GM12878 (cell line): ENCODE data around the gene ABR. TPM values are rescaled to one million over a fixed set of nuclear protein-coding genes. Genes with fewer than 3 reads are reported as not detected.

Experiments
- ATAC-seq: fragments of 200-7000 bp; cut with Tn5 transposase; 3 replicates; pipeline ENCODE4 v1.9.1; 2020; ENCODE audit warnings: mild to moderate bottlenecking, moderate library complexity
- BruUV-seq: library from RNA; stranded (reverse); fragments of 400-500 nt; replicated peaks from 2 replicates; lab custom pipeline; 2021; lab: Mats Ljungman, UMichigan
- CTCF ChIA-PET: fragments of 300-600 bp; sonication (Branson Sonifier 250); formaldehyde crosslinking; extraction: SDS; loops from one replicate; lab custom pipeline; 2021; ENCODE audit warnings: inconsistent platforms; lab: Yijun Ruan, JAX
- POLR2A ChIA-PET: fragments of 350-600 bp; formaldehyde crosslinking; extraction: SDS; loops from one replicate; lab custom pipeline; 2021; ENCODE audit warnings: inconsistent platforms; lab: Charles Lee
- RAD21 ChIA-PET: fragments of 300-600 bp; sonication (Branson Sonifier 250); formaldehyde crosslinking; loops from one replicate; lab custom pipeline; 2023; ENCODE audit warnings: antibody characterized with exemption; ENCODE audit not compliant: unreplicated experiment; lab: Charles Lee
- SMC1A ChIA-PET: fragments of 300-600 bp; sonication (Branson Sonifier 250); formaldehyde crosslinking; loops from one replicate; lab custom pipeline; 2023; ENCODE audit not compliant: unreplicated experiment, uncharacterized antibody; lab: Charles Lee
- DNase-seq: peaks from one replicate; pipeline ENCODE4 v3.0.0-alpha.2; 2011; ENCODE audit warnings: low read depth, low spot score
- FAIRE-seq: peaks from 3 replicates; lab custom pipeline; 2011; peaks lifted over from hg19 to GRCh38; lab: Jason Lieb, UNC
- H2AFZ ChIP-seq: 2 replicates; pipeline ENCODE4 v1.6.0; 2011; ENCODE audit warnings: low read depth, low read length, control low read depth; ENCODE audit not compliant: control insufficient read depth
- H3K27ac ChIP-seq: 2 replicates; pipeline ENCODE4 v1.5.1; 2011; ENCODE audit warnings: control low read depth; ENCODE audit not compliant: control insufficient read depth, insufficient read depth
- H3K27me3 ChIP-seq, 2 experiments: replicated peaks in 1 of 2; 2 replicates each; pipeline versions ENCODE4 v1.6.0 to v1.6.1; 2011; ENCODE audit warnings: low read length in 1 of 2; ENCODE audit not compliant: control insufficient read depth in 2 of 2, insufficient read depth in 2 of 2
- H3K36me3 ChIP-seq, 2 experiments: 2 replicates each; pipeline ENCODE4 v1.5.1; 2011; ENCODE audit warnings: low read length in 1 of 2; ENCODE audit not compliant: control insufficient read depth in 2 of 2, insufficient read depth in 2 of 2
- H3K4me1 ChIP-seq: 2 replicates; pipeline ENCODE4 v1.6.1; 2011; ENCODE audit warnings: mild to moderate bottlenecking, low read length, moderate library complexity, mixed read lengths; ENCODE audit not compliant: control insufficient read depth, insufficient read depth
- H3K4me2 ChIP-seq: 2 replicates; pipeline ENCODE4 v1.6.0; 2011; ENCODE audit warnings: control low read depth; ENCODE audit not compliant: control insufficient read depth, insufficient read depth
- H3K4me3 ChIP-seq: fragments of 200-600 bp; sonication (generic); 2 replicates; pipeline ENCODE4 v1.5.1; 2016
- H3K79me2 ChIP-seq: 2 replicates; pipeline ENCODE4 v1.6.0; 2011; ENCODE audit warnings: low read length; ENCODE audit not compliant: control insufficient read depth, insufficient read depth
- H3K9ac ChIP-seq: 2 replicates; pipeline ENCODE4 v1.8.0; 2011; ENCODE audit warnings: low read length, control low read depth, mixed read lengths; ENCODE audit not compliant: control insufficient read depth, insufficient read depth
- H3K9me3 ChIP-seq: replicated peaks from 3 replicates; pipeline ENCODE4 v1.5.1; 2011; ENCODE audit warnings: mild to moderate bottlenecking, low read length; ENCODE audit not compliant: control insufficient read depth, insufficient read depth
- H4K20me1 ChIP-seq: 2 replicates; pipeline ENCODE4 v1.6.0; 2011; ENCODE audit not compliant: control insufficient read depth, insufficient read depth
- CHD1 ChIP-seq: IDR thresholded peaks from 2 replicates; pipeline ENCODE4 v1.6.1; 2012; ENCODE audit warnings: low read depth, low read length, improper control_type of control experiment
- DPF2 ChIP-seq: fragments of 450-650 bp; IDR thresholded peaks from 2 replicates; pipeline ENCODE4 v1.6.1; 2017; ENCODE audit warnings: mild to moderate bottlenecking
- ETV6 ChIP-seq, 2 experiments: fragments of 450-650 bp in 1 of 2; IDR thresholded peaks in 1 of 2; conservative IDR thresholded peaks in 1 of 2; 2 replicates each; pipeline ENCODE4 v1.6.1; 2014; ENCODE audit warnings: antibody characterized with exemption in 1 of 2, borderline replicate concordance in 1 of 2, low read depth in 1 of 2, mild to moderate bottlenecking in 1 of 2, moderate library complexity in 1 of 2
- HDAC2 ChIP-seq: fragments of 200-600 bp; sonication (generic); IDR thresholded peaks from 2 replicates; pipeline ENCODE4 v1.6.1; 2017
- HDGF ChIP-seq: fragments of 450-650 bp; IDR thresholded peaks from 2 replicates; pipeline ENCODE4 v1.6.1; 2016; ENCODE audit warnings: antibody characterized with exemption
- JUND ChIP-seq: IDR thresholded peaks from 2 replicates; pipeline ENCODE4 v1.6.1; 2012; ENCODE audit warnings: low read depth, mild to moderate bottlenecking, low read length, improper control_type of control experiment, moderate library complexity
- KAT2A ChIP-seq: conservative IDR thresholded peaks from 2 replicates; pipeline ENCODE4 v1.6.1; 2011; ENCODE audit warnings: low read depth, low read length; ENCODE audit not compliant: control insufficient read depth
- MEF2A ChIP-seq: IDR thresholded peaks from 2 replicates; pipeline ENCODE4 v1.6.1; 2011; ENCODE audit warnings: low read depth, mild to moderate bottlenecking, low read length, moderate library complexity; ENCODE audit not compliant: insufficient read depth
- MTA3 ChIP-seq: IDR thresholded peaks from 2 replicates; pipeline ENCODE4 v1.6.1; 2012; ENCODE audit warnings: low read length, inconsistent platforms, borderline replicate concordance
- NBN ChIP-seq: fragments of 450-650 bp; IDR thresholded peaks from 2 replicates; pipeline ENCODE4 v1.6.1; 2016
- NFXL1 ChIP-seq: fragments of 450-650 bp; IDR thresholded peaks from 2 replicates; pipeline ENCODE4 v1.6.1; 2017; ENCODE audit warnings: antibody characterized with exemption, mild to moderate bottlenecking, borderline replicate concordance
- PAX5 ChIP-seq: IDR thresholded peaks from 2 replicates; pipeline ENCODE4 v1.6.1; 2011; ENCODE audit warnings: low read depth, low read length, borderline replicate concordance
- RBBP5 ChIP-seq: fragments of 200-600 bp; sonication (generic); conservative IDR thresholded peaks from 2 replicates; pipeline ENCODE4 v1.6.1; 2016
- RUNX3 ChIP-seq: IDR thresholded peaks from 2 replicates; pipeline ENCODE4 v1.6.1; 2012; ENCODE audit warnings: low read length, inconsistent platforms
- SMARCA5 ChIP-seq: fragments of 450-650 bp; IDR thresholded peaks from 2 replicates; pipeline ENCODE4 v1.6.1; 2017; ENCODE audit warnings: mild to moderate bottlenecking
- SREBF1 ChIP-seq: IDR thresholded peaks from 2 replicates; pipeline ENCODE4 v1.6.1; 2012; ENCODE audit warnings: mild to moderate bottlenecking, low read length
- STAT3 ChIP-seq: IDR thresholded peaks from 2 replicates; pipeline ENCODE4 v1.6.1; 2011; ENCODE audit warnings: low read depth, low read length, improper control_type of control experiment
- TCF12 ChIP-seq: IDR thresholded peaks from 2 replicates; pipeline ENCODE4 v1.6.1; 2011; ENCODE audit warnings: low read depth, mild to moderate bottlenecking, low read length
- ZBTB11 ChIP-seq: fragments of 450-650 bp; formaldehyde crosslinking; IDR thresholded peaks from 2 replicates; pipeline ENCODE4 v1.5.0; 2022; ENCODE audit warnings: mild to moderate bottlenecking, missing genetic modification characterization
- WGBS: methylation state at CpG from one replicate; pipeline ENCODE4 v1.1.6; 2016; ENCODE audit warnings: low lambda C conversion rate; ENCODE audit not compliant: insufficient replicate concordance, insufficient coverage; ENCODE audit errors: missing lambda C conversion rate; 5-methylcytosine and 5-hydroxymethylcytosine counted together
- in situ Hi-C: fragments of 300-500 bp; cut with MboI; formaldehyde crosslinking; loops from 9 replicates; pipeline ENCODE4 v1.14.3; 2018; ENCODE audit warnings: mixed read lengths
- intact Hi-C: fragments of 100-400 bp; cut with micrococcal nuclease; formaldehyde crosslinking; loops from one replicate; pipeline ENCODE4 v1.14.2; 2022; ENCODE audit not compliant: unreplicated experiment
- polyA plus RNA-seq, 11 experiments: library from polyadenylated mRNA; depleted of rRNA in 4 of 11; unstranded in 6 of 11; stranded (reverse) in 5 of 11; fragments of >200 nt; fragmentation: Nextera tagmentation in 4 of 11; fragmentation: Illumina TruSeq in 1 of 11; extraction: Ambion mirVana in 4 of 11; extraction: Trizol in 1 of 11; gene quantifications; 1 replicate in 1 of 11; 2 replicates in 10 of 11; pipeline versions ENCODE4 v1.2.1 to v1.2.3, GENCODE V29; 2011 to 2016; ENCODE audit warnings: inconsistent platforms in 2 of 11, missing spikeins in 2 of 11, low read depth in 1 of 11
- total RNA-seq, 4 experiments: library from RNA; depleted of rRNA in 3 of 4; stranded (reverse); fragments of >200 nt in 3 of 4; fragmentation: Illumina TruSeq in 1 of 4; extraction: Trizol in 1 of 4; gene quantifications; 2 replicates each; pipeline versions ENCODE4 v1.2.1 to v1.2.3, GENCODE V29; 2013 to 2021

Gene ABR
- total and polyA plus RNA-seq, 10 of the 15 experiments (the other 5 are each of a cell fraction or from before 2014, with no cell fraction given): 1.4 to 112 (median 30.0) TPM

- Histone ChIP-seq H2AFZ (no peak overlapping the region), H3K4me3 (no peak overlapping the region), H3K9ac (no peak overlapping the region), H3K36me3 (peaks cover 22 to 47% of the 10 kb centered on the region in 2 experiments), H4K20me1 (no peaks in the 10 kb centered on the region), H3K79me2 (no peaks in the 10 kb centered on the region), H3K27me3 (no peaks in the 10 kb centered on the region), H3K27ac (no peak overlapping the region), H3K9me3 (no peaks in the 10 kb centered on the region), H3K4me1 (no peaks in the 10 kb centered on the region), H3K4me2 (no peak overlapping the region)
- in situ Hi-C loops: no loop called here
- BruUV-seq: no TSS peak
- ChIA-PET SMC1A (no interaction called here), POLR2A (no interaction called here), RAD21 (no interaction called here), CTCF (no interaction called here)
- no peak for DNase-seq
- WGBS: 92% methylated on average over 16 of the region's 16 CpGs
- no peak for ATAC-seq
- intact Hi-C loops: no loop called here
- TF ChIP-seq DPF2 (no peak), HDAC2 (no peak), KAT2A (no peak), RUNX3 (no peak), SMARCA5 (no peak), ZBTB11 (CRISPR knock-in tag) (no peak), NBN (no peak), MEF2A (no peak), RBBP5 (no peak), MTA3 (no peak), ETV6 (conservative IDR thresholded peaks at IDR 0.05 in 1 of 2, IDR thresholded peaks at IDR 0.05 in 1 of 2; ENCODE audit: borderline replicate concordance in 1 of 2, low read depth in 1 of 2) (no peak), JUND (no peak), NFXL1 (no peak), STAT3 (no peak), SREBF1 (no peak), CHD1 (no peak), PAX5 (no peak), HDGF (no peak), TCF12 (no peak)
- no peak for FAIRE-seq
Measured at GRCh38 chr17:1006054-1006453, 173.7 kb downstream of the ABR start.
